ENCODE measurements around the gene CDC7. TPM values are rescaled to one million over a fixed set of nuclear protein-coding genes. Genes with fewer than 3 reads are reported as not detected.

The CDC7 gene
- total RNA-seq, 4 donors from 2014 or later, result 2.0 to 6.8 (median 4.1) TPM

- Histone ChIP-seq H3K4me3 (no peak overlapping the region), H3K27ac (no peak overlapping the region), H3K9me3 (no peaks in the 10 kb centered on the region), H3K36me3 (no peaks in the 10 kb centered on the region), H3K4me1 (peaks cover 4 to 22% (median 15%) of the 10 kb centered on the region in 3 donors), H3K27me3 (no peaks in the 10 kb centered on the region)
- TF ChIP-seq, protein P1, sequence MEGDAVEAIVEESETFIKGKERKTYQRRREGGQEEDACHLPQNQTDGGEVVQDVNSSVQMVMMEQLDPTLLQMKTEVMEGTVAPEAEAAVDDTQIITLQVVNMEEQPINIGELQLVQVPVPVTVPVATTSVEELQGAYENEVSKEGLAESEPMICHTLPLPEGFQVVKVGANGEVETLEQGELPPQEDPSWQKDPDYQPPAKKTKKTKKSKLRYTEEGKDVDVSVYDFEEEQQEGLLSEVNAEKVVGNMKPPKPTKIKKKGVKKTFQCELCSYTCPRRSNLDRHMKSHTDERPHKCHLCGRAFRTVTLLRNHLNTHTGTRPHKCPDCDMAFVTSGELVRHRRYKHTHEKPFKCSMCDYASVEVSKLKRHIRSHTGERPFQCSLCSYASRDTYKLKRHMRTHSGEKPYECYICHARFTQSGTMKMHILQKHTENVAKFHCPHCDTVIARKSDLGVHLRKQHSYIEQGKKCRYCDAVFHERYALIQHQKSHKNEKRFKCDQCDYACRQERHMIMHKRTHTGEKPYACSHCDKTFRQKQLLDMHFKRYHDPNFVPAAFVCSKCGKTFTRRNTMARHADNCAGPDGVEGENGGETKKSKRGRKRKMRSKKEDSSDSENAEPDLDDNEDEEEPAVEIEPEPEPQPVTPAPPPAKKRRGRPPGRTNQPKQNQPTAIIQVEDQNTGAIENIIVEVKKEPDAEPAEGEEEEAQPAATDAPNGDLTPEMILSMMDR (IDR thresholded peaks at IDR 0.05), result no peak
- TF ChIP-seq POLR2A (IDR thresholded peaks at IDR 0.05), result no peak
- intact Hi-C loops (cut with DNase I), result no loop called here
- DNase-seq, result no peak
Observed at GRCh38 chr1:91503332-91503900, 2.8 kb downstream of the CDC7 start.

DNA sequence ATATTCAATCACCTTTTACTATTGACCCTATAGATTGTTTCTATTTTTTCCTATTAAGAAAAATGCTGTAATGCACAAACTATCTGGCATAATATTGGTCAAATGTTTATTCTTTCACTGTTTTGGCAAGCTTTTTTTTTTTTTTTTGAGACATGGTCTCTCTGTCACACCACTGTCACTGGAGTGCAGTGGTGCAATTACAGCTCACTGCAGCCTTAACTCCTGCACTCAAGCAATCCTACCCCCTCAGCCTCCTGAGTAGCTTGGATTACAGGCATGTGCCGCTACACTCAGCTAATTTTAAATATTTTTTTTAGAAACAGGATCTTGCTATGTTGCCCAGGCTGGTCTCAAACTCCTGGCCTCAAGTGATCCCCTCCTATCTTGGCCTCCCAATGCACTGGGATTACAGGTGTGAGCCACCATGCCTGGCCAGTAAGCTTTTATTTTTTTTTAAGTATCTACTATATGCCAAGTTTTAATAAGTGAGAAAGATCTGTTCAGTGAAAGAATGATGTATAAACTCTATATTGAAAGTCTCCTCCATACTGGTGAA is 3.4 kb downstream of the CDC7 start:
- DNase-seq, result no peak
- no peak overlapping the region for H3K27ac ChIP-seq
- TF ChIP-seq, protein P1 (IDR thresholded peaks at IDR 0.05), result no peak
- no peak for TF ChIP-seq POLR2A (IDR thresholded peaks at IDR 0.05)
- intact Hi-C loops (cut with DNase I), result no loop called here
- H3K9me3 ChIP-seq, result no peaks in the 10 kb centered on the region
- H3K4me1 ChIP-seq, result peaks cover 4 to 22% (median 15%) of the 10 kb centered on the region in 3 donors
- H3K27me3 ChIP-seq, result no peaks in the 10 kb centered on the region
- no peaks in the 10 kb centered on the region for H3K36me3 ChIP-seq
- H3K4me3 ChIP-seq, result no peak overlapping the region
- WGBS, 2 donors, result 81 to 100% methylated on average over 1 of the region's 1 CpG

- no peak overlapping the region for H3K4me3 ChIP-seq
- H3K9me3 ChIP-seq, result no peaks in the 10 kb centered on the region
- H3K36me3 ChIP-seq, result peaks cover 0 to 4% (median 0%) of the 10 kb centered on the region in 3 donors
- no peak overlapping the region for H3K27ac ChIP-seq
- intact Hi-C loops (cut with DNase I), result no loop called here
- TF ChIP-seq, protein P1 (IDR thresholded peaks at IDR 0.05), result no peak
- TF ChIP-seq POLR2A (IDR thresholded peaks at IDR 0.05), result no peak
- no peak for DNase-seq
- H3K27me3 ChIP-seq, result no peaks in the 10 kb centered on the region
- 82 to 83% methylated on average over 3 of the region's 3 CpGs for WGBS, 2 donors
- peaks cover 4 to 19% (median 12%) of the 10 kb centered on the region in 3 donors for H3K4me1 ChIP-seq
Observed at GRCh38 chr1:91505086-91505485, 4.4 kb downstream of the CDC7 start.

GRCh38 chr1:91506071-91506470 is 5.4 kb downstream of the CDC7 start:
- TF ChIP-seq, protein P1 (IDR thresholded peaks at IDR 0.05), result no peak
- TF ChIP-seq POLR2A (IDR thresholded peaks at IDR 0.05), result no peak
- WGBS, 2 donors, result 83 to 84% methylated on average over 4 of the region's 4 CpGs
- intact Hi-C loops (cut with DNase I), result no loop called here

GRCh38 chr1:91507328-91507727 is 6.7 kb downstream of the CDC7 start:
- 91 to 96% methylated on average over 2 of the region's 2 CpGs for WGBS, 2 donors
- Histone ChIP-seq H3K27me3 (no peaks in the 10 kb centered on the region), H3K36me3 (peaks cover 0 to 4% (median 0%) of the 10 kb centered on the region in 3 donors), H3K27ac (no peak overlapping the region), H3K9me3 (no peaks in the 10 kb centered on the region), H3K4me1 (peaks cover 0 to 1% (median 0%) of the 10 kb centered on the region in 3 donors), H3K4me3 (no peak overlapping the region)
- intact Hi-C loops (cut with DNase I), result no loop called here
- no peak for DNase-seq
- TF ChIP-seq POLR2A (IDR thresholded peaks at IDR 0.05), result no peak
- TF ChIP-seq, protein P1 (IDR thresholded peaks at IDR 0.05), result no peak

More at GRCh38 chr1:91506071-91506470, 5.4 kb downstream of the CDC7 start:
- no peaks in the 10 kb centered on the region for H3K9me3 ChIP-seq
- H3K27ac ChIP-seq, result no peak overlapping the region
- H3K4me3 ChIP-seq, result no peak overlapping the region
- peaks cover 0 to 4% (median 0%) of the 10 kb centered on the region in 3 donors for H3K36me3 ChIP-seq
- no peak for DNase-seq
- H3K27me3 ChIP-seq, result no peaks in the 10 kb centered on the region
- H3K4me1 ChIP-seq, result peaks cover 4 to 13% (median 9%) of the 10 kb centered on the region in 3 donors
